Body of pancreas (tissue), 4 donors: Measurements from ENCODE around the gene STARD3.

Experiments
- POLR2A ChIP-seq, 3 donors: fragments of 450-650 bp; IDR thresholded peaks; one replicate each; pipeline ENCODE4 v1.6.1; 2016; ENCODE audit warnings: antibody characterized with exemption in 3 of 3, mild to moderate bottlenecking in 2 of 3
- TF ChIP-seq, protein P1 (sequence below), 7 experiments: fragments of 450-650 bp in 4 of 7; fragments of 200-600 bp in 3 of 7; sonication (generic) in 3 of 7; IDR thresholded peaks; one replicate each; pipeline ENCODE4 v1.5.1; 2016 to 2019; ENCODE audit warnings: antibody characterized with exemption in 7 of 7

DNA sequence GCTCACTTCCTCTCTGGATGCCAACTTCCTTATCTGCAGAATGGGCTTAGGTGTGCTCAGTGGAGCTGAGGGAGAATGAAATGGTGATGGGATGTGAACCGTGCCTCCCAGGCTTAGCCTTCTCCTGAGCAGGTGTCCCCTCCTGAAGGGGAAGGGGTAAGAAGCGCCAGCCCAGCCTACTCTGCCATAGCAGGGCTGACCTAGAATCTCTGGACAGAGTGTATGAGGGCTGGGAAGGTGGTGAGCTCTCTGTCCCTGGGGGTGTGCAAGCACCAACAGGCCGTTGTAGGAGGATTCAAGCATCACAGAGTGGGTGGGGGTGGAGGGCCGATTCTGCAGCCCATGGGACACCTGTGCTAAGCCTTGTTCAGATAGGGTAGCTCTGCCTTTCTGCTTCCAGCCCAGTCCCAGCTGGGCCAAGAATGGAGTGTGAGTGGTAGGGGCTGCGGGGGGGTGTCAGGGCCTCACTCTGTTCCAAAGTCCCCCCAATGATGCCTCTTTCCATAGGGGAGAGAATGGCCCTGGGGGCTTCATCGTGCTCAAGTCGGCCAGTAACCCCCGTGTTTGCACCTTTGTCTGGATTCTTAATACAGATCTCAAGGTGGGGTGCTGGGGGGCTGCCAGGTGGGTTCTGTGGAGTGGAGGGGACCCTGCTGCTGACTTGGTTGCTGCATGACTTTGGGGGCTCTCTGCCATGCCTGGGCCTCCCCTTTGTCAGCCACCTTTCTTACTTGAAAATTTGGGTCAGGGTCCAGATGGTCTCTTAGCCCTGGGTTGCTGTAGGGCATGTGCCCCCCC lies 25.0 kb downstream of the STARD3 start:
- TF ChIP-seq, protein P1, sequence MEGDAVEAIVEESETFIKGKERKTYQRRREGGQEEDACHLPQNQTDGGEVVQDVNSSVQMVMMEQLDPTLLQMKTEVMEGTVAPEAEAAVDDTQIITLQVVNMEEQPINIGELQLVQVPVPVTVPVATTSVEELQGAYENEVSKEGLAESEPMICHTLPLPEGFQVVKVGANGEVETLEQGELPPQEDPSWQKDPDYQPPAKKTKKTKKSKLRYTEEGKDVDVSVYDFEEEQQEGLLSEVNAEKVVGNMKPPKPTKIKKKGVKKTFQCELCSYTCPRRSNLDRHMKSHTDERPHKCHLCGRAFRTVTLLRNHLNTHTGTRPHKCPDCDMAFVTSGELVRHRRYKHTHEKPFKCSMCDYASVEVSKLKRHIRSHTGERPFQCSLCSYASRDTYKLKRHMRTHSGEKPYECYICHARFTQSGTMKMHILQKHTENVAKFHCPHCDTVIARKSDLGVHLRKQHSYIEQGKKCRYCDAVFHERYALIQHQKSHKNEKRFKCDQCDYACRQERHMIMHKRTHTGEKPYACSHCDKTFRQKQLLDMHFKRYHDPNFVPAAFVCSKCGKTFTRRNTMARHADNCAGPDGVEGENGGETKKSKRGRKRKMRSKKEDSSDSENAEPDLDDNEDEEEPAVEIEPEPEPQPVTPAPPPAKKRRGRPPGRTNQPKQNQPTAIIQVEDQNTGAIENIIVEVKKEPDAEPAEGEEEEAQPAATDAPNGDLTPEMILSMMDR (IDR thresholded peaks at IDR 0.05): no peak
- TF ChIP-seq POLR2A (IDR thresholded peaks at IDR 0.05): no peak
